HFF-Myc (cell line): Measurements from ENCODE around the gene CMBL.

Experiments
- DNase-seq: peaks from one replicate; pipeline ENCODE4 v3.0.0-alpha.2; 2011; ENCODE audit warnings: low read depth; ENCODE audit errors: extremely low read depth
- H3K4me3 ChIP-seq: replicated peaks from 2 replicates; pipeline ENCODE4 v1.5.1; 2011; ENCODE audit warnings: low read depth, mild to moderate bottlenecking, control low read depth, low read length
- CTCF ChIP-seq: IDR thresholded peaks from 2 replicates; pipeline ENCODE4 v1.5.1; 2012; ENCODE audit warnings: mild to moderate bottlenecking, low read depth, low read length, control low read depth; ENCODE audit errors: missing control alignments

The CMBL gene

GRCh38 chr5:10264604-10265003, 43.1 kb downstream of the CMBL start:
- H3K4me3 ChIP-seq: no peak overlapping the region
- no peak for DNase-seq
- no peak for TF ChIP-seq CTCF

- no peak for TF ChIP-seq CTCF
Observed at GRCh38 chr5:10262995-10263394, 44.7 kb downstream of the CMBL start.

GRCh38 chr5:10262121-10262774, 45.5 kb downstream of the CMBL start:
- TF ChIP-seq CTCF: no peak
- DNase-seq: no peak
- no peak overlapping the region for H3K4me3 ChIP-seq

More at GRCh38 chr5:10262995-10263394, 44.7 kb downstream of the CMBL start:
- no peak for DNase-seq
- no peak overlapping the region for H3K4me3 ChIP-seq

- no peak for TF ChIP-seq CTCF
- no peak for DNase-seq
- no peak overlapping the region for H3K4me3 ChIP-seq
Observed at GRCh38 chr5:10261065-10261464, 46.6 kb downstream of the CMBL start.

GRCh38 chr5:10259899-10260298, 47.8 kb downstream of the CMBL start:
- H3K4me3 ChIP-seq: no peak overlapping the region
- DNase-seq: no peak
- TF ChIP-seq CTCF: no peak

GRCh38 chr5:10257870-10258269, 49.8 kb downstream of the CMBL start:
- no peak overlapping the region for H3K4me3 ChIP-seq
- TF ChIP-seq CTCF: no peak
- no peak for DNase-seq

- no peak for TF ChIP-seq CTCF
- no peak overlapping the region for H3K4me3 ChIP-seq
- DNase-seq: no peak
Observed at GRCh38 chr5:10254686-10255085, 53.0 kb downstream of the CMBL start.
